G401 (cell line): ENCODE data around the gene MBNL1. TPM values are rescaled to one million over a fixed set of nuclear protein-coding genes. Genes with fewer than 3 reads are reported as not detected.
"Not testable (repeated sequence)": the region's sequence is repeated elsewhere in the genome, so short reads cannot be mapped to it uniquely, and the experiment has no call there.

Experiments
- DNase-seq: peaks from one replicate; pipeline ENCODE4 v3.0.0-alpha.2; 2015; ENCODE audit warnings: low spot score
- in situ Hi-C: cut with HindIII; loops from 2 replicates; pipeline ENCODE4 v1.10.0; 2016; ENCODE audit warnings: low sequenced_read_pairs, mixed read lengths
- total RNA-seq: library from RNA; depleted of rRNA; stranded (reverse); fragments of >200 nt; shearing (Covaris generic); gene quantifications from 2 replicates; pipeline ENCODE4 v1.2.3, GENCODE V29; 2014

MBNL1 gene
- total RNA-seq, 1 experiment from 2014 or later, result 61.2 TPM

- in situ Hi-C loops, result no loop called here
- no peak for DNase-seq
Measured at GRCh38 chr3:152357587-152357986, 88.9 kb downstream of the MBNL1 start.

DNA sequence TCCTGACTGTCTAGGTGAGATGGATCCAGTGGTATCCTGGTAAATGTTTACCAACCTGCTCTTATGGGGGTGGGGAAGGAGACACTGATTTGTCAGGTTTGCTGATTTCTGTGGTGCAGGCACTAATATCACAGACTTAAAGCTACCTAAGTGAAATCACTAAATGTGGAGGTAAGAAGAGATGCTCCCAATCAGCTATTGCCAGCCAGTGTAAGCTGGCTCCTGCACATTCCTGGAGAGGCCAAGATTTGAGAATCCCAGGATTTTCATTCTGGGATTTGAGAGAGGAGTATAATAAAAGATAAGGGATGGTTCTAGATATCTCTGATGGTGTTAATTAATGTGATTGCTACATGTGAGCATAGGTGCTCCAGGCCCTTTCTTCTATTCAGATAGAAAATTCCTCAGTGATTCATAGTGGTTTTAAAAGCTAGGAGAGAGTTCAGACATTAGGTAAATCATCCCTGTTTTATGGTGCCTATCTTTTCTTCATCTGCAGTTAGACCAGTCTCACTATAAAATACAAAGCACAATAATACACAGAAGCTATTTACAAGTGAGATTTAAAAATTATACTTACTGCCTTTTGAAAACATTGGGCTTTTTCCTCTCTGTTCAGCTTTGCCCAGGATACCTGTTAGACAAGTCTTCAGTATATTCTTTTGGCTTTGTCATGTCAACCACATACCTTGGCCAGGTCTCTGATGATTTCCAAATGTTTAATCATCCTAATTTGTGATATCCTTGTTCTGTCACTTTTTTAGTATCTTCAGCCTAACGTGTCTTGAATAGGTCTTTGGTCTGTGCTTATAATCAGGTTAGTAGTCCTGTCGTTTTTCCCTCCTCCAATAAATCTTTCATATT lies 90.9 kb downstream of the MBNL1 start:
- peak; percentile 31 for DNase-seq

DNA sequence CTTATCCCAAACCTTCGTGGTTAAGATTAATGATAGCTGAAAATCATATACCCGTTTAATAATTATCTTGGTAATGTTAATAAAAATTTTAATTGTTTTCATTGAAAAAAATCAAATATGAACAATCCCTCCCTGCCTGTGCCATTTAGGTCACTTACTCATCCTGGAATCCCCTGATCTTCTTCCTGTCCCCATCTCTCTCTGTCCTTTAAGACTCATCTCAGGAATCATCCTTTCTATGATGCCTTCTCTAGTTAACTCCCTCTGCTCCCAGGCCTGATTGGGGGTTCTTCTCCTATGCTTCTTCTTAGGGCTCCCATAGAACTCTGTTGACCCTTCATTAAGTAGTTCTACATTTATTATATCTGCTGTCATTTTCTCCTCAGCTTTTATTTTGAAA lies 91.6 kb downstream of the MBNL1 start:
- in situ Hi-C loops, result no loop called here

More for the DNA sequence above, 90.9 kb downstream of the MBNL1 start:
- in situ Hi-C loops, result no loop called here

DNA sequence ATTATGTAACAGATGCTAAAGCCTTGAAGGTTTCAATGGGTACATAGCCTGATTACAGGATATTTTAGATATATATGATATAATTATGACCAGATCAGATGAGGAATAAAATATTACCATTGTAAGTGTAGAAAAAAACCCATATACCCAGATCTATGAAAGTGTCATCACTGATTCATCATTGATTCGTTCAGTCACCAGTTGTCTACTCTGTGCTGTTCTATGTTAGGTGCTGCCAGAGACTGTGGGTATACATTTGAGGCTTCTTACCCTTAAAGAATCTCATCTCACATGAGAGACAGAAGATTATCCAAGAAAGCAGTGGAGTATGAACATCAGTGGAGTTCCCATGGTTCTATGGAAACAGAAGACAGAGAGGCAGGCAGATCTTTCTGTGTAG lies 92.2 kb downstream of the MBNL1 start:
- in situ Hi-C loops, result no loop called here
- DNase-seq, result no peak

More for the DNA sequence above, 91.6 kb downstream of the MBNL1 start:
- no peak for DNase-seq

DNA sequence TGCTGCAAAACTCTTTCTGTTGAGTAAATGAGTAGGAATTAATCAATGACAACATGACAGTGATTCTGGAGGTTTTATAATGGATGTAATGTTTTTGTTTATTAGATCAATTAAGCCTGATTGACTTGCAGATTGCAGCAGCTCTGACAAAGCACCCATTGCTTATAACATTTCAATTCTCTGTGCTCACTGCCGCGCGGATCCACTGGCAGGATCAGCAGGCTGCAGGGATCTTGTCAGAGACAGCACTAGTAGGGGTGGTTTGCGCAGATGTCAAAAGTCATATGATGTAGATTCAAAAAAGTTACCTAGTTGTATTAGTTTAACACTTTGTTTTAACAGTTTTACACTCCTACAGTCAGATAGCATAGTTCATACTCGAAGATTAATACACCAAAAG lies 93.4 kb downstream of the MBNL1 start:
- no peak for DNase-seq
- in situ Hi-C loops, result no loop called here

DNA sequence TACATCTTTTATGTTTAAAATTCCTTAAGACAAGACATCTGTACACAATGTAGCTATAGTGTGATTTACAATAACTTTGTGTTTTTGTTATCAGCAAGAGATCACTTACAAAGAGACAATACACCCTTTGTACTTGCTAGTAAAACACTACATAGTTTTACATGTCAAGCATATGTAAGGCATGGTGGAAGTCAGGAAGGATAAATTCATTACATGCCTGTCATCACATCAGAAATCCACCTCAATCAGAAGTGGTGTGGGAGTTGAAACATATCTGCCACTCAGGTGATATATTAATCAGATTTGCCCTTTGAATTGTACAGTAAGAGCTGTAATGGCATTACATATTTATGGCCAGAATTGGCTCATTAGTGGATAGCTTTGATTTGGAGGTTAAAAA lies 95.5 kb downstream of the MBNL1 start:
- in situ Hi-C loops, result no loop called here
- no peak for DNase-seq

DNA sequence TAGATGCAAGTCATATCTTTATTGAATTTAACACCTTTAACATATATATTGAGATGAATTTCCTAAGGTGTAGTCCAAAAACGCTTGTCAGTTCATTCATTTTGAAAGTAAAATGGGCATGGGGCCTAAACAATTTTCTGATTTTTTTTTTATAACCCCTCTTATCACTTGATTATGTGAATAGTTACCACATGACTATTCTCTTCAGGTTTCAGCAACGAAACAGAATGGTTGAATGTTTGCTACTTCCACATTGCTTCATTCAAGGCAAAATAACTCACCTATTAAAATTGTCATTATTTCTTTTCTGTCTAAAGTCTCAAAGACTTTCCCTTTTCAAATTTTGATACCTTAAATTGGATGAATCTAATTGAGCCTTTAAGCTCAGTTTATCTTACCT lies 96.4 kb downstream of the MBNL1 start:
- DNase-seq, result no peak
- in situ Hi-C loops, result no loop called here

DNA sequence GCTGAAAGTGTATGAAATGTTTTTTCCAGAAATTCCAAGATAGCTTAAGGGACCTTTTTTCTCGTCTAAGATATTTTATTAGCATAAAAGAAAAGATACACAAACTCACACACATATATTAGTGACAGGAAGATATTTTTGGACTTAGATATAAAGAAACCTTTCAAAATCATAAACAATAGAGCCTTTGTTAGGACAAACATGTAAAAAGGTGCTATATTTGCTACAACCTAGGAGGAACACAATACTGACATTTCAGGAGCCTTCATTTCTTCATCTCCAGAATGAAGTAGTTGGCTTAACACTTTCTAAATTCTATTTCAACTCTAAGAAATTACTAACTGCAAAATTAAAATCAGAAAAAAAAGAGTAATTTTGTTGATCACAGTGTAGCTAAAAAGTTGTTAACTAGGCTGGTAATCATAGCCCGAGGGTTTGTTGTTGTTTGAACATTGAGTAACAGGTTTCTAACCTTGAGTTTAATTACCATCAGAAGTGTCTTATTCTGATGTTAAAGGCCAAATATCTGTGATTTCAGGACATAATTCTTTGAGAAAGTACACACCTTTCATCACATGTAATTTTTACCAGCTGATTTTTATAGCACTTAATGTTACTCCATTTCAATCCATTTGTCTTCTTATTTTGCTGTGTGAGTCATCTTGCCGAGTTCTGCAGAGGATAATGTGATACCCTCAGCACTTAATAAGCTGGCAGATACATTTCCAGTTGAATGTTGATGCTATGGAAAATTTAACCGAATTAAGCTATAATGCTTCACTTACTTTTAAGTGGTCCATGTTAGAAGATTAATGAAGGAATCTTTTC lies 97.3 kb downstream of the MBNL1 start:
- in situ Hi-C loops, result no loop called here
- no peak for DNase-seq

DNA sequence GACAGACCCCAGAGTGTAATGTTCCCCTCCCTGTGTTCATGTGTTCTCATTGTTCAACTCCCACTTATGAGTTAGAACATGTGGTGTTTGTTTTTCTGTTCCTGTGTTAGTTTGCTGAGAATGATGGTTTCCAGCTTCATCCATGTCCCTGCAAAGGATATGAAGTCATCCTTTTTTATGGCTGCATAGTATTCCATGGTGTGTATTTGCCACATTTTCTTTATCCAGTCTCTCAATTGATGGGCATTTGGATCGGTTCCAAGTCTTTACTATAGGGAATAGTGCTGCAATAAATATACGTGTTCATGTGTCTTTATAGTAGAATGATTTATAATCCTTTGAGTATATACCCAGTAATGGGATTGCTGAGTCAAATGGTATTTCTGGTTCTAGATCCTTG lies 98.5 kb downstream of the MBNL1 start:
- in situ Hi-C loops, DNase-seq: not testable (repeated sequence)

DNA sequence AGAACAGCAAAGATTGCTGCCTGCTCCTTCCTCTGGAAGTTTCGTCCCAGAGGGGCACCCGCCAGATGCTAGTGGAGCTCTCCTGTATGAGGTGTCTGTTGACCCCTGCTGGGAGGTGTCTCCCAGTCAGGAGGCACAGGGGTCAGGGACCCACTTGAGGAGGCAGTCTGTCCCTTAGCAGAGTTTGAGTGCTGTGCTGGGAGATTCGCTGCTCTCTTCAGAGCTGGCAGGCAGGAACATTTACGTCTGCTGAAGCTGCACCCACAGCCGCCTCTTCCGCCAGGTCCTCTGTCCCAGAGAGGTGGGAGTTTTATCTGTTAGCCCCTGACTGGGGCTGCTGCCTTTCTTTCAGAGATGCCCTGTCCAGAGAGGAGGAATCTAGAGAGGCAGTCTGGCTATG lies 103.9 kb downstream of the MBNL1 start:
- DNase-seq, in situ Hi-C loops: not testable (repeated sequence)

- in situ Hi-C loops, result no loop called here
- DNase-seq, result no peak
Measured at GRCh38 chr3:152373379-152373778, 104.7 kb downstream of the MBNL1 start.

DNA sequence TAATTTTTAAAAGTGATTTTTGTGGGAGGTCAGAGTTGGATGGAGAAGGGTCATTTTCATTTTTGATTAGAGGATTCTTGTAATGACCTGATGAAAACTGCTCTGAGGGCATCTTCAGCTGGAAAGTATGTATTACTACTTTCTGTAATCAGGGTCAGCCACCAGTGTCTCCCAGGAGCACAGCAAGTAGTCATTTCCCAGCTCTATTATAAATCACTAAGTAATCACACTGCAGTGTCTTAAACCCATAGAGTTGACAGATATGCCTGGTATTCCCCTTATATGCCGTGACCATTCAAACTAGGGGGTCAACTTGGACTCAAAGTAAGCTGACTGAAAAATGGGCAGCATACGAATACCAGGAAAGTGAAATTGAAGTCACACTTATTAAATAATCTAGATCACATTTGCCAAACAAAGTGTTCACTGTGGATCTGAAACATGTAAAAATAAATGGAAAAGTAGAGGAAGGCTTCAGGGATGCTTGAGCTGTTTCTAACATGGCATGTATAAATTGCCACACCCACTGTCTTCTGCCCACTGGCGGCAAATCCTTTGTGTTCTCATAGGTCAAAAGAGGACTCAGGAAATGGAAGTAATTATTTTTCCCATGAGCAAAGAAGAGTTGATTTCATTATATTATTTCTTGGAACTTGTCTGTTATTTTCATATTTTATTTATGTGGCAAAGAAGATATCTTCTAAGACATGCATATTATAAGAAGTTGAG lies 105.7 kb downstream of the MBNL1 start:
- in situ Hi-C loops, result no loop called here
- no peak for DNase-seq

- in situ Hi-C loops, result no loop called here
- no peak for DNase-seq
Measured at GRCh38 chr3:152375546-152375945, 106.8 kb downstream of the MBNL1 start.

DNA sequence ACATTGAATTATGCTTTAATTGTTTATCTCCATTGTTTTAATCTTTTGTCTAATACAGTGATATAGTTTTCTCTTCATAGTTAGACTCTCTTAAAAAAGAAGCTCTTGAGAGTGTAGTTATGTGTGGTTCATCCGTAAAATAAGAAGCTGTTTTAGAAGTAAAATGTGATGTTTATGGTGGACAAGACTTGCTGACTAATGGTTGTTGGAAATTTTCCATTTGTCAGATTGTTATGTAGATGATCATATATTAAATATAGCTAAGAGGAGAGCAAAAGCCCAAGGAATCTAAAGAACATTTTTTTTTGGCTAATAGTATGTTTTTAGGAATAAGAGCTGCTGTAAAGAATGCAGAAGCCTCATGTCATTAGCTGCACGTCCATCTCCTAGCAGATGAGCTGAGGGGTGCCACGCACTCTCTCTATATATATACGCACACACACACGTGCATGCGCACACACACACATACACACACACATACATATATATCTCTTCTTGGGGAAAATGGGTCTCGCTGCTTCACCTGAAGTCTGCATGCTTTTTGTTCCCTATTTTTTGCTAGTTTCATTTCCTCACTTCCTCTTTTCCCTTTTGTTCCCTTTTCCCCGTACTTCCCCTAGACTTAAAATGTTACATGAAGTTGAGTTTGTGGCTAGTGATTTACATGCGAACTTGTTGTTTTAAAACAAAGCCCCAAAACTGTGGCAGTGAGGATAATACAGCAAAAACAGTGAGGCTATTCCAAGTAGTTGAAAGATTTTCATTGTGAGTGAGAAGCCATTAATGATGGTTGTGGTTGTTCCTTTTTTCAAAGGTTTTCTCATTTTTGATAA lies 107.8 kb downstream of the MBNL1 start:
- in situ Hi-C loops, result no loop called here
- DNase-seq, result no peak

GRCh38 chr3:152377184-152377570 lies 108.4 kb downstream of the MBNL1 start:
- in situ Hi-C loops, result no loop called here
- no peak for DNase-seq

DNA sequence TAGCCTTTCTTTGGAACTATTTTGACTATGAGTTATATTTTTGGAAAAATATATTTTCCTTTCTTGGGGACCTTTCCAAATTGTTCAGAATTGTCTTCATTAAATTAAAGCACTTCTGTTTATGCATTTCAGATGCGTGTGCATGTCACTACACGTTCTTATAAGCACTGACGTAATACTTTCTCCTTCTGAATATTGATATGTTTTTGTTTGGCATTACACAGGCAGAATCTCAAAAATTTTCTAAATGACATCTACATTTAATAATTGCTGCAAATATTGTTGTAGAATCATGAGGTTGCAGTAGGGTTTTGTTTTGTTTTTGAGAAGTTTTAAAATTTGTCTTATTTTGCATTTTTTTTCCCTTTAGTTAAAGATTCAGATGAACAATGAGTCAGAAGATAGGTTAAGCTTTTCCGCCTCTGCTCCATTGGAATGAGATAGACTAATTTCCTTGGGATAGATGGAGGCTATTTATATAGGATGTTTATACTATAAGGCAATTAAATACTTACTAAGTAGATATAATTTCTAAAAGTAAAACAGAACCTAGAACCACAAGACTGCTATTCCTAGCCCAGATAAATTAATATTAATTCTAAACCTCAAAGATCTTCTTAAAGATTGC lies 110.8 kb downstream of the MBNL1 start:
- no peak for DNase-seq
- in situ Hi-C loops, result no loop called here

DNA sequence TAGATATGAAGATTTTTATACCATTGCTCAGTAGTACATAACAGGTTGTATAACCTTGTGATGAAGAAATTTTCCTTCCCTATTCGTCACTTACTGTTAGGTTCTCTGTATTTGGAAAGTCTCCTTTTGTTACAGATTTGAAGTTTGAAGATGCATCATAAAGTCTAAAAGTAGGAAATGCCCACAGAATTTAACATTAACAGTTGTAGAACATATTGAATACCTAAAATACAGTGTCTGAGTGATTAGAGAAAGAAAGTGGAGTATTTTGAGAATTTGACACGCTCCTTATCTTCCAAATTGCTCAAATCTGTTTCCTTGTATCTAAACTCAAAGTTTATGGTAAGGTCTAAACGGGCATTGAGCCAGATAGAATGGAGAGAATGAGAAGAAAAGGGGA lies 111.3 kb downstream of the MBNL1 start:
- in situ Hi-C loops, result no loop called here
- DNase-seq, result no peak

DNA sequence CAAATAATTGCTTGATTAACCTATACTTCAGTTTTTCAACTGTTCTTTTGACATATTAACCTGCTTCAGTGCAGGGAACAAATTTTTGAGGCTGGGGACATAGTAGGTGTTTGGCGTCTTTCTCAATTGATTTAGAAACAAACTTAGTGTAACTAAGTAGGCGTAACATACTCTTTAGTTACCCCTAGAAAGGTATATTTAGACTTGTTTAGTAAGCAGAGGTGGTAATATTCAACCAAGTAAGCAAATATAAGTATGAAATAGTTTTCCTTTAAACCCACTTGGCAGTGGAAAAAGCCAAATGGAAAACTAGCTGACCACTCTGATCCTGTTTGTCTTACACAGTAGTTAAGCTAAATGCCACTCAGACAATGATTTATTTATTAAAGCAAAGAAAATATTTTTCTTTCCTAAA lies 113.2 kb downstream of the MBNL1 start:
- no peak for DNase-seq
- in situ Hi-C loops, result no loop called here
